ENCODE data around the gene SLF2. TPM values are rescaled to one million over a fixed set of nuclear protein-coding genes. Genes with fewer than 3 reads are reported as not detected.

Gene SLF2
- total RNA-seq, 1 donor from 2014 or later = 46.5 TPM

DNA sequence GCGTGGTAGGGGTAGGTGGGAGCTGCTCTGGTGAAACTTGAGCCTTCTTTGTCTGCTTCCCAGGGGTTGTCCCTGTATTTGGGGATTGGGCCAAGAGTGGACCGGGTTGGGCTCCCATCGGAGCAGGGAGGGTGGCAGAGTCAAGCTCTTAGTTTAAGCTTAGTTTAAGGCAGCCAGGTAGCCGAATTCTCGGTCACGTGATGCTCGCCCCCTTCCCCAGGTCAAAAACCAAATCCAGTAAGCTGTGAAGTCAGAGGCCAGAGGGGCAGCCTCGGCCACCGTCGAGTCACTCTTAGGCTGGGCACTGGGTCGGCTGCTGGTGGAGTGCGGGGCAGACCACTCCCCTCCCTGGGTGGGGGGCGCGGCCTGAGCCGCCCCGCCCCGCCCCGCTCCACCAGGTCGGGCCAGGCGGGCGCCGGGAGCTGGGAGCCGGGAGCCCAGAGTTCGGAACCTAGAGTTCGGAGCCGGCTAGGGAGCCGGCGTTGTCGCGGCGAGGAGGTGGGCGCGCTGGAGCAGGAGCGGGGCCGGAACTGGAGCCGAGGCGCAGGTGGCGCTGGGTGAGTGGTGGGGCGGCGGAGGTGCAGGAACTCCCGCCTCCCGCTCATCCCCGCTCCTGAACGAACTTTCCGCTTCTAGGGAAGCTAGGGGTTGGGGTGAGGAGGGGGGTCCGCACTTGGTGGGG lies 84.1 kb downstream of the SLF2 start:
- FAIRE-seq (no peak), DNase-seq (ENCODE audit: low spot score in 2 of 2) (no peak)

DNA sequence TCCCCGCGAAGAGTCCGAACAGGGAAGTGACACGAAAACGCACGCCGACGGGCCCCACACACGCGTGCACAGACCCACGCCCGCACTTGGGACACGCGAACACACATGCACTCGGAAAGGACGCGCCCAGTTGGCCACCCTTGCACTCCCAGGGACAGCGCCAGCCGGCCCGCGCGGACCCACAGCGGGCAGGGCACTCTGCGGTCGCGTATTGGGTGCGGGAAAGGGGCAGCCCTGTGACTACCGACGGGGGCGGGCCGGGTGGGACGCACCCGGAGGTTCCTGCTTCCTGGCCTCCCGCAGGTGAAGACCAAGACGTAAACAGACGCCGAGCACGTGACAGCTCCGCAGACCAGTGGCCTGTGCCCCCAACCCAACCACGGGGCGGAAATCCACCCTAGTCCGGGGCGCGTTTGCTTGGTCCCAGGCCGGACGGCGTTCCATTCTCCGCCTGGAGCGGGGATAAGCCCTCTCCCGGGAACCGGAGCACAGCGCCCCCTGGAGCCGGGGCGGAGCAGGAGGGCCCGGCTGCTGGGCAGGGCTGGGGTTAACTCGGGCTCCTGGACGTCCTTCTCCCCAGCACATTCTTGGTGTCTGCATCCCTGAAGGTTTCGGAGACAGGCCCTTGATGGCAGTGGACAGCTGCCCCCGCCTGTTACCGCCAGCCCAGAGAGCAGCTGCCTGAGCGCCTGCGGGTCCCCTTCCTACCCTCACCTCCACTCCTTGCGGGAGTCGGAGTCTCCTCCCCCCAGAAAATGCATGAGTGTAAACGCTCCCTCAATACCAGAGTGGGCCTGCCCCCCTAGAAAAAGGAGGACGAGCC lies 84.8 kb downstream of the SLF2 start:
- FAIRE-seq (no peak), DNase-seq (ENCODE audit: low spot score in 2 of 2) (peak; percentile 70 to 78)

DNA sequence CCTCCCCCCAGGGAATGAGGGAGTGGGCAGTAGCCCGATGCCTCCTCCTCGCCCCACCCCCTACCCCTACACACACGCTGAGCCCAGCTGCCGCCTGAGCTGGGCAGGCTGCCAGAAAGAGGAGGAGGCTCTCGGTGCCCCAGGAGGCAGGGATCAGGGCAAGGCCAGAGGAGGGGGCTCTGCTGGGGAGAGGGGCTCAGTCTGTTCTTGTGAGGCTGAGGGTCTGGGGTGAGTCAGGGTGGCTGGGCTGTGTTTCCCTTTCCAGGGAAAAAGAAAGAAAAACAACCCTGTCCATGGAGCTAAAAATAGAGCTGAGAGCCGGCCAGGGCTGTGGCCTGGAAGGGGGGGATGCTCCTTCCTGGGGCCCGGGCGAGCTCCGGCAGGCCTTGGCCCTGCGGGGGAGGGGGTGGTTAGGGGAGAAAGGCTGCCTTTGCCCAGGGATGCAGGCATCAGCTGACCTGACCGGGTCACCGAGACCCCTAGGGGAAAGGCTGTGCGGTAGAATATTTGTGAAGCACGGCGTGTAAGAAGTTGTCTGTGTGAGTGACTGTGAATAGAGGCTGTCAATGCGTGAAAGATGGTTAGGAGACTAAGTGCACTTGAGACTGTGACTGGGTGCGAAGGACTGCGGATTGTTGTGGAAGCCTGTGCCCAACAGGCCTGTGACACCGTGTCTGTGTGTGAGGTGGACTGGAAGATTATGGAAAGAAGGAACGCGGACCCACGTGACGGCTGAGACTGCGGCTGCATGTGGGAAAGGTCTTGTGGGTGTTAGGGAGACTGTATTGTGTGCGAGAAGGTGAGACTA lies 85.6 kb downstream of the SLF2 start:
- FAIRE-seq (no peak), DNase-seq (ENCODE audit: low spot score in 2 of 2) (peak; percentile 88 to 94)

GRCh38 chr10:100998991-100999741 lies 86.4 kb downstream of the SLF2 start:
- DNase-seq (ENCODE audit: low spot score in 2 of 2) (peak; percentile 87 to 93), FAIRE-seq (no peak)

DNA sequence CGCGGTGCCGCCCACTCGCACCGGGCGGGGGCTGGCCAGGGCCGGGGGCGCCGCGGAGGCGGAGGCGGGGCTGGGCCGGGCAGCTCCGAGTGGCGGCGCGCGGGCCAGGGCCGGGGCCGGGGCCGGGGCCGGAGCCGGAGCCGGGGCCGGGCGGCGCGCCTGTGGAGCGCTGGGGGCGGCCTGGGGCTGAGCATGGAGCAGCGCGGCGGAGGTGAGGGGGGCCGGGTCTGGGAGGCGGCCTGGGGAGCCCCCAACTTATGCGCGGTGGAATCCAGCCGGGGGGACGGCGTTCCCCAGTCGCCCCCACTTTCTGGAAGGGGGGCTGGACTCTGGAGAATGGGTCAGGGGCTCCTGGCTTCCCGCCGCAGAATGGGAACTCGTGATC lies 87.0 kb downstream of the SLF2 start, which contains the start of gene LZTS2:
Gene LZTS2 (plus strand): TSS at position 67 of the 385 bp plus-strand sequence. CDS start 2,731 bp downstream, outside the sequence.
- DNase-seq (ENCODE audit: low spot score in 2 of 2) (no peak), FAIRE-seq (no peak)

- FAIRE-seq = no peak
- DNase-seq (ENCODE audit: low spot score in 2 of 2) = peak; percentile 44 to 61
Observed at GRCh38 chr10:101000127-101000914, 87.6 kb downstream of the SLF2 start.

DNA sequence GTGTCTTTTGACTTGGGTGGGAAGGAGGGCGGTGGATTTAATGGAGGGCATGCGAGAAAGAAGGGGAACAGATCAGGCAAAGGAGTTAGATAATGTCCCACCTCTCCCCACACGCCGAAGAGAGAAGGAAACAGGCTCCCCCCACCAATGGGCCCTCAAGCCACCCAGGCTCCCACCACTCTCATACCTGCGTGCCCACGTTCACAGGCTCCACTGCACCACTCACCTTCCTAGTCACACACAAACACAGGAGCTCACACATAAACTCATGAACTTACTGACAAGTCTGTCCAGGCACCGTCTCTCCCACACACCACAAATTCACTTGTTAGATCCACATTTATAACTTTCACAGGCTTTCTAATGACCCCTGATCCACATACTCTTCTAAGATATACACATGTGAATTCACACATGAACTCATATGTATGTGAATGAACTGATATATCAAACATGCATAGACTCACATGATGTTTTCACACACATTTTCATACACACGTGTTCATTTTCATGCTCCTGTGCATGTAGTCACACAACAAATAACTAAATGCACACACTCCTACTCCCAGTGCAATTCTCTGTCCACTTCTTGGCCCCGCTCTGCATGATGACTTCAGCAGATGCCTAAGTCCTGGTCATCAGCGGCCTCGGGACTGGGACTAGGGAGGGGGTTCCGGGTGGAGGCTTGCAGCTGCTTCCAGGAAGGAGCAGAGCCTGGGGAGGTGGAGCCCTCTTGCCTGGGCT lies 88.3 kb downstream of the SLF2 start:
- no peak for FAIRE-seq
- DNase-seq (ENCODE audit: low spot score in 2 of 2) = peak; percentile 69 to 80

GRCh38 chr10:101001659-101002035 lies 88.9 kb downstream of the SLF2 start:
- FAIRE-seq (no peak), DNase-seq (ENCODE audit: low spot score in 2 of 2) (no peak)

DNA sequence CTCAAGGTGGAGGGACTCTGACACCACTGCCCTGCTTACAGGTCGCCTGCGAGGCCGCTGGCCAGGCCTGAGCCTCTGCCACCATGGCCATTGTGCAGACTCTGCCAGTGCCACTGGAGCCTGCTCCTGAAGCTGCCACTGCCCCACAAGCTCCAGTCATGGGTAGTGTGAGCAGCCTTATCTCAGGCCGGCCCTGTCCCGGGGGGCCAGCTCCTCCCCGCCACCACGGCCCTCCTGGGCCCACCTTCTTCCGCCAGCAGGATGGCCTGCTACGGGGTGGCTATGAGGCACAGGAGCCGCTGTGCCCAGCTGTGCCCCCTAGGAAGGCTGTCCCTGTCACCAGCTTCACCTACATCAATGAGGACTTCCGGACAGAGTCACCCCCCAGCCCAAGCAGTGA lies 89.7 kb downstream of the SLF2 start:
- no peak for FAIRE-seq
- DNase-seq (ENCODE audit: low spot score in 2 of 2) = no peak

DNA sequence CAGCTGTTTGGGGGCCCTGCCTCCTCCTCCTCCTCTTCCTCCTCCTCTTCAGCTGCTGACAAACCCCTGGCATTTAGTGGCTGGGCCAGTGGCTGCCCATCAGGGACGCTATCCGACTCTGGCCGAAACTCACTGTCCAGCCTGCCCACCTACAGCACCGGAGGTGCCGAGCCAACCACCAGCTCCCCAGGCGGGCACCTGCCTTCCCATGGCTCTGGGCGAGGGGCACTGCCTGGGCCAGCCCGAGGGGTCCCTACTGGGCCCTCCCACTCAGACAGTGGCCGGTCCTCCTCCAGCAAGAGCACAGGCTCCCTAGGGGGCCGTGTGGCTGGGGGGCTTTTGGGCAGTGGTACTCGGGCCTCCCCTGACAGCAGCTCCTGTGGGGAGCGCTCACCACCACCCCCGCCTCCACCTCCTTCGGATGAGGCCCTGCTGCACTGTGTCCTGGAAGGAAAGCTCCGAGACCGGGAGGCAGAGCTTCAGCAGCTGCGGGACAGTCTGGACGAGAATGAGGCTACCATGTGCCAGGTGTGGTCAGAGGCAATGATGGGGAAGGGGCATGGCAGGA lies 91.0 kb downstream of the SLF2 start:
- DNase-seq (ENCODE audit: low spot score in 2 of 2) (no peak), FAIRE-seq (no peak)

DNA sequence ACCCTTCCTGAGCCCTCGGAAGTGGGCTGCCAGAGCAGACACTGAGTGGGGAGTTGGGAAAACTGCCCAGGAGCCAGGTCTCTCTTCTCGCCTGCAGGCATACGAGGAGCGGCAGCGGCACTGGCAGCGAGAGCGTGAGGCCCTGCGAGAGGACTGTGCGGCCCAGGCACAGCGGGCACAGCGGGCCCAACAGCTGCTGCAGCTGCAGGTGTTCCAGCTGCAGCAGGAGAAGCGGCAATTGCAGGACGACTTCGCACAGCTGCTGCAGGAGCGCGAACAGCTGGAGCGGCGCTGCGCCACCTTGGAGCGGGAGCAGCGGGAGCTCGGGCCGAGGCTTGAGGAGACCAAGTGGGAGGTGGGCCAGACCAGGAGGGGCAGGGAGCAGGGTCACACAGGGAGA lies 92.6 kb downstream of the SLF2 start:
- FAIRE-seq = no peak

GRCh38 chr10:101005869-101006567 lies 93.3 kb downstream of the SLF2 start:
- FAIRE-seq (no peak), DNase-seq (ENCODE audit: low spot score in 2 of 2) (no peak)

More for the DNA sequence above, 92.6 kb downstream of the SLF2 start:
- DNase-seq (ENCODE audit: low spot score in 2 of 2) = no peak

DNA sequence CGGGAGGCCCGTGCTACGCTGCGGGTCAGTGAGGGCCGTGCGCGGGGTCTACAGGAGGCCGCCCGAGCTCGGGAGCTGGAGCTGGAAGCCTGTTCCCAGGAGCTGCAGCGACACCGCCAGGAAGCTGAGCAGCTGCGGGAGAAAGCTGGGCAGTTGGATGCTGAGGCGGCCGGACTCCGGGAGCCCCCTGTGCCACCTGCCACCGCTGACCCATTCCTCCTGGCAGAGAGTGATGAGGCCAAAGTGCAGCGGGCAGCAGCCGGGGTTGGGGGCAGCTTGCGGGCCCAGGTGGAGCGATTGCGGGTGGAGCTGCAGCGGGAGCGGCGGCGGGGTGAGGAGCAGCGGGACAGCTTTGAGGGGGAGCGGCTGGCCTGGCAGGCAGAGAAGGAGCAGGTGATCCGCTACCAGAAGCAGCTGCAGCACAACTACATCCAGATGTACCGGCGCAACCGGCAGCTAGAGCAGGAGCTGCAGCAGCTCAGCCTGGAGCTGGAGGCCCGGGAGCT lies 93.9 kb downstream of the SLF2 start:
- DNase-seq (ENCODE audit: low spot score in 2 of 2) (no peak), FAIRE-seq (no peak)

GRCh38 chr10:101007099-101007711 lies 94.4 kb downstream of the SLF2 start:
- FAIRE-seq (no peak), DNase-seq (ENCODE audit: low spot score in 2 of 2) (peak in 1 of 2 donors; percentile 46)

- no peak for FAIRE-seq
- peak in 1 of 2 donors; percentile 29 for DNase-seq (ENCODE audit: low spot score in 2 of 2)
Observed at GRCh38 chr10:101007915-101008822, 95.4 kb downstream of the SLF2 start.

GRCh38 chr10:101008823-101009423 lies 96.2 kb downstream of the SLF2 start:
- DNase-seq (ENCODE audit: low spot score in 2 of 2) = peak; percentile 48 to 79
- no peak for FAIRE-seq
